GM13977 (cell line): ENCODE measurements around the gene DYNLL2.

Source experiments
- DNase-seq: peaks from one replicate; pipeline ENCODE4 v3.0.0; 2012; ENCODE audit warnings: low spot score
- in situ Hi-C: fragments of 300-500 bp; cut with MboI; formaldehyde crosslinking; loops from one replicate; pipeline ENCODE4 v1.12.0; 2022; ENCODE audit warnings: low sequenced_read_pairs, low pct_unique_long_range_greater_than_20kb, mixed read lengths, inconsistent platforms; ENCODE audit not compliant: unreplicated experiment
- TF ChIP-seq, protein P1 (sequence below): IDR thresholded peaks from 2 replicates; pipeline ENCODE4 v1.5.1; 2012; ENCODE audit warnings: mild to moderate bottlenecking, control low read depth; ENCODE audit not compliant: insufficient read depth; ENCODE audit errors: extremely low read depth, missing control alignments

Gene DYNLL2

DNA sequence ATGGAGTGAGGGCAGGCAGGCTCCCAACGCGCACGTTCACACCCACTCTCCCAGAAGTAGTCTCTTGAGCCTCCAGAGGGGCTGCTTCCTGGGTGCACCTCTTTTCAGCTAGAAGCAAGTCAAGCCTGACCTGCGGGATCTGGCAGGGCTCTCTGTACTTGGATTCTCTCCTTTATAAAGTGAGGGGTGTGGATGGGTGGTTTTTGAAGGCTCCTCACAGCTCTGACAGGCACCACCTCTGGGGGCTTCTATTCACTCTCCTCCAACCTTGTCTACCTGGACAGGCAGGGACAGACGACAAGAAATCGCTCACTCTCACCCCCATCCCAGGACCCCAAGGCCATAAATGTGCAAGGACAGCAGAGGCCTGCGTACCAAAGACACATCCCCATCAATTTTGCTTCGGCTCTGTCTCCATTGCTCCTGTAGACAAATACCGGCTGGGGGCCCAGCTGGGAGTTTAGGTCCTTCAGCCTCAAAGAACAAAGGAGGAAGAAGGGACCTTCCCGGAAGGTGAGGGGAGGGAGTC is 814 bp upstream of the DYNLL2 start:
- in situ Hi-C loops, result no loop called here
- TF ChIP-seq, protein P1, sequence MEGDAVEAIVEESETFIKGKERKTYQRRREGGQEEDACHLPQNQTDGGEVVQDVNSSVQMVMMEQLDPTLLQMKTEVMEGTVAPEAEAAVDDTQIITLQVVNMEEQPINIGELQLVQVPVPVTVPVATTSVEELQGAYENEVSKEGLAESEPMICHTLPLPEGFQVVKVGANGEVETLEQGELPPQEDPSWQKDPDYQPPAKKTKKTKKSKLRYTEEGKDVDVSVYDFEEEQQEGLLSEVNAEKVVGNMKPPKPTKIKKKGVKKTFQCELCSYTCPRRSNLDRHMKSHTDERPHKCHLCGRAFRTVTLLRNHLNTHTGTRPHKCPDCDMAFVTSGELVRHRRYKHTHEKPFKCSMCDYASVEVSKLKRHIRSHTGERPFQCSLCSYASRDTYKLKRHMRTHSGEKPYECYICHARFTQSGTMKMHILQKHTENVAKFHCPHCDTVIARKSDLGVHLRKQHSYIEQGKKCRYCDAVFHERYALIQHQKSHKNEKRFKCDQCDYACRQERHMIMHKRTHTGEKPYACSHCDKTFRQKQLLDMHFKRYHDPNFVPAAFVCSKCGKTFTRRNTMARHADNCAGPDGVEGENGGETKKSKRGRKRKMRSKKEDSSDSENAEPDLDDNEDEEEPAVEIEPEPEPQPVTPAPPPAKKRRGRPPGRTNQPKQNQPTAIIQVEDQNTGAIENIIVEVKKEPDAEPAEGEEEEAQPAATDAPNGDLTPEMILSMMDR, result no peak
- DNase-seq, result no peak

DNA sequence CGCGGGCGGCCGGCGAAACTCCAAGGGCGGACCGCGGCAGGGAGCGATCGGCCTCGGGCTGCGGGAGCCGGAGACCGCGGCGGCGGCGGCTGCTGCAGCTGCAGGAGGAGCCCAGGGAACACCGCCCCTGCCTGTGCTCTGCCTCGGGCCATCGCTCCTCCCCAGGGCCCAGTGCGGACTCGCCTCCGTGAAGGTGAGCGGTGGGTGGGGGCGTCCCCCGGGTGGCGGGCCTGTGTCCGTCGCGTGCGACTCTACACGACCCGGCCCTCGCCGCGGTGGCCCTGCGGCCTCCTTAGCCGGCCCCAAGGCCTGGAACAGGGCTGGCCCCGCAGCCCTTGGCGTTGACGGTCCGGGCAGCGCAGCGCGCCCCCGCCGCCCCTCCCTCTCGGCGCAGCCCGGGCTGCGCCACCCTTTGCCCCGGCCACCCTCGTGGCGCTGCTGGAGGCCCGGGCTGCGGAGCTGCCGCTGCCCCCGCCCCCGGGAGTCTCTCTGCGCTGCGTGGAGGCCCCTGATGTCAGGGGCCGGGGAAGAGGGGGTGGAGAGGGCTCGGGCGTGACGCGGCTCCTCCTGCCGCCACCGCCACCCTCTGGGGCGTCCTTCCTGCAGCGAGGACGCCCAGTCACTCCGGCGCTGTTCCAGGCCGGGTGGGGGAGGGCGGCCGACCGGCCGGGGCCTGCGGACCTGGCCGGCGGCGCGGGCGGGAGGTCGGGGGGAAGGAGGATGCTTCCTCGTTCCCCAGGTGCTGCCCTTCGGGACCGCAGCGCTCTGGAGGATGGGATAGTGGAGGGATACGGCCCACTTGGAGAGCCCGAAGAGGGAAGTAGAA is 485 bp downstream of the DYNLL2 start:
- TF ChIP-seq, protein P1, result no peak
- in situ Hi-C loops, result no loop called here
- peak; percentile 83 for DNase-seq

DNA sequence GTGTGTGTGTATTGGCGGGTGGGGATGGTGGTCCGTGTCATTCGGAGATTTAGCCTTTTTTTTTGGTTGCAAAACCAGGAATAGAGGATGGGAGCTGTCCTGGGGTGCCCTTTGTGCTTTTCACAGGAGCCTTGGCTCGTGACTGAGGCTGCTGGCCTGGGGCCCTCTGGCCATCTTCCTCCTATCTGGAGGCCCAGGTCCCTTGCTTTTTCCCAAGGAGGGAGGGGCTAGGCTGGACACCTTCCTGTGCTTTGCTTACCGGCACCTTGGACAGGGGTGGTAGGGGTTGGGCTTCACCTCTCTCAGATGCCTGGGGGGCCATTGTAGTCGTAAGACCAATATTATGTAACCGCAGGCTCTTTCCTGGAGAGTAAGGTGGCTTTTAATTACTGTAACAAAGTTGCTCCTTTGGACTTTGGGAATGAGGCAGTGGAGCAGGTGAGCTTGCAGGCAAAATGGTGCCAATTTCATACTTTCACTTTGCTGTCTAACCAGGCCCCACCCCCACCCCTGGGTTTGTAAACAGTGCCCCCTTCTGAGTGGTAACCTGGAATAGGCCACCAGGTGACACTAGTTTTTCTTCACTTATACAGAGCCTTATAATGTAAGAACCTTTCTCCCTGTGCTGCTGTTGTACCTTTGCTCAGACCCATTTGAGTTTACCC is 1.2 kb downstream of the DYNLL2 start:
- TF ChIP-seq, protein P1, result peak; percentile 36
- in situ Hi-C loops, result no loop called here
- DNase-seq, result peak; percentile 70

DNA sequence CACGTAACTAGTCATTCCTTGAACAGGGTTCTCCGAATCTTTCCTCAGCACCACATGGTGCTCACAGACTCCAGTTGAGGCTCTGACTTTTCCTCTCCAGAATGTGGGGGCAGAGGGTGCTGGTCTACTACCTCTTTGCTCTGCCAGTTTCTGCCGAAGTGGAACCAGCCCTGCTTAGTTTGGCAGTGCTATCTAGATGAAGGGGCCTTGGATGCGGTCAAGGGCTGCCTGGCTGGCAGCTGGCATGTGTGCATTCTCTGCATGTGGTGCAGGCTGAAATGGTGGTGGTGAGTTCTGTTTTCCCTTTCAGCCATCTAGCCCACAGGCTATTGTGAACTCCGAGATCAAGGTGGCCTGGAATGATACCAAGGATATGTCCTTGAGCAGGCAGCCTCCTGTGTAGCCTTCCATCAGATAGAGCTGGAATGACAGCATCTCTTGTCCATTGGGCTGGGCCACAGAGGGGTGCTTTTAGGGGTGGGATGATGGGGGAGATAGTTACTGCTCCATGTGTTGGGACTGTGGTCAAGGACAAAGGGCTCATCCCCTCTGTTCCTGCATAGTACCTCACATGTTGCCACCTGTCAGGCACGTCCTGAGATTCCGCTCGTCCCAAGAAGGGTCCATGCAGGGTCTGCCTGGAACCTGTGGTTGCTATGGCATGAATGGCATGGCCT is 2.0 kb downstream of the DYNLL2 start:
- in situ Hi-C loops, result no loop called here
- TF ChIP-seq, protein P1, result no peak
- DNase-seq, result no peak

DNA sequence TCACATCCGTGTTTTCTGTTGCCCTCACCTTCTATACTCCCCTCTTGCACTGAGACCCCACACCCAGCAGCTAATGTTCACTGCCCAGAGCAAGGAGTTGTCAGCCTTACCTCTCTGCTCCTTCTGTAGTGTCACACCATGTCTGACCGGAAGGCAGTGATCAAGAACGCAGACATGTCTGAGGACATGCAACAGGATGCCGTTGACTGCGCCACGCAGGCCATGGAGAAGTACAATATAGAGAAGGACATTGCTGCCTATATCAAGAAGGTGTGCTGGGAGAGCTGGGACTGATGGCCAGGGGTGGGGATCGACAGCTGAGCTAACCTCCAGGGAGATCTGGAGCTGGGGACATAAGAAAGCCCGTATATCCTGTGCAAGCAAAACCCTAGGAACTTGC is 3.7 kb downstream of the DYNLL2 start:
- no peak for DNase-seq
- TF ChIP-seq, protein P1, result no peak
- in situ Hi-C loops, result no loop called here

DNA sequence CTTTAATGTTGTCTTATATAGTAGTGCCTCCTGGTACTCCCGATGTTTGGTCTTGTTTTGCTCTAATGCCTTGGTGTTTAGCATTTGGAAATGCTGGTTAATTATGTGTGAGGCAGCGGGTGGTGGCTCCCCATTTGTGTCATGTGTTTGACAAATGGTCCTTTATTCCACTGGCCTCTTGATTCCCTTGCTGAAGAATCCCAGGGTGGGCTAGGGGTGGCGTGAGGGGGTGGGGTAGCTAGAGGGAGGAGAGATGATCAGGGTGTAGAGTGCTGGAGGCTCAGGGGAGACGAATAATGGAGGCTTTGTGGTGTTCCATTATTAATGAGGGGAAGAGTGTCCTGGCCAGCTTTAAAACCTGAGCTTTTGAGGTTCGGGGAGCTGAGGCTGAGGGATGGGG is 5.4 kb downstream of the DYNLL2 start:
- in situ Hi-C loops, result no loop called here
- TF ChIP-seq, protein P1, result no peak

More for the DNA sequence above, 5.4 kb downstream of the DYNLL2 start:
- no peak for DNase-seq
